B cell (primary cell): ENCODE measurements around the gene LSM10. TPM values are rescaled to one million over a fixed set of nuclear protein-coding genes. Genes with fewer than 3 reads are reported as not detected.

Experiments used
- ATAC-seq: fragments of 200-7000 bp; cut with Tn5 transposase; one replicate; pipeline ENCODE4 v1.10.0; 2021; ENCODE audit warnings: low read depth, mild to moderate bottlenecking, moderate number of reproducible peaks, moderate library complexity
- CTCF ChIA-PET: fragments of 350-600 bp; sonication (Branson Sonifier 250); formaldehyde crosslinking; loops from one replicate; lab custom pipeline; 2021; ENCODE audit warnings: antibody characterized with exemption, inconsistent platforms; lab: Charles Lee
- POLR2A ChIA-PET: fragments of 350-600 bp; sonication (Branson Sonifier 250); formaldehyde crosslinking; loops from one replicate; lab custom pipeline; 2021; ENCODE audit warnings: antibody characterized with exemption; lab: Charles Lee
- DNase-seq: peaks from one replicate; pipeline ENCODE4 v3.0.0; 2013
- H2AFZ ChIP-seq: 2 replicates; pipeline ENCODE4 v1.6.1; 2012; ENCODE audit warnings: mild to moderate bottlenecking, low read depth, low read length; ENCODE audit not compliant: insufficient read depth, poor library complexity, severe bottlenecking
- H3K27ac ChIP-seq, 2 donors: 1 replicate in 1 of 2; 2 replicates in 1 of 2; pipeline ENCODE4 v1.5.1; 2012 to 2013; ENCODE audit warnings: low read length in 2 of 2, mild to moderate bottlenecking in 2 of 2, moderate library complexity in 1 of 2
- H3K27me3 ChIP-seq, 4 experiments: fragments of 200-600 bp in 1 of 4; sonication (generic) in 1 of 4; replicated peaks in 1 of 4; 1 replicate in 2 of 4; 2 replicates in 2 of 4; pipeline versions ENCODE4 v1.6.1 to v1.7.0; 2013 to 2016; ENCODE audit warnings: low read length in 3 of 4, mild to moderate bottlenecking in 2 of 4, mixed read lengths in 1 of 4, moderate library complexity in 1 of 4; ENCODE audit not compliant: insufficient read depth in 4 of 4, control insufficient read depth in 3 of 4; ENCODE audit errors: control extremely low read depth in 1 of 4
- H3K36me3 ChIP-seq, 2 experiments: replicated peaks in 1 of 2; 1 replicate in 1 of 2; 2 replicates in 1 of 2; pipeline versions ENCODE4 v1.6.1 to v1.7.1; 2013; ENCODE audit warnings: low read length in 1 of 2; ENCODE audit not compliant: insufficient read depth in 2 of 2, control insufficient read depth in 1 of 2; ENCODE audit errors: control extremely low read depth in 1 of 2, extremely low read depth in 1 of 2
- H3K4me1 ChIP-seq, 2 donors: fragments of 200-600 bp in 1 of 2; sonication (generic) in 1 of 2; 1 replicate in 1 of 2; 2 replicates in 1 of 2; pipeline versions ENCODE4 v1.5.1 to v1.6.1; 2013 to 2017; ENCODE audit warnings: low read length in 2 of 2; ENCODE audit not compliant: control insufficient read depth in 2 of 2, insufficient read depth in 2 of 2
- H3K4me2 ChIP-seq: replicated peaks from 2 replicates; pipeline ENCODE3; 2012; ENCODE audit warnings: mild to moderate bottlenecking, low read depth, low read length; ENCODE audit not compliant: poor library complexity, severe bottlenecking
- H3K4me3 ChIP-seq, 5 experiments: fragments of 200-600 bp in 1 of 5; sonication (generic) in 1 of 5; 1 replicate in 3 of 5; 2 replicates in 2 of 5; pipeline versions ENCODE4 v1.5.1 to v1.7.0; 2011 to 2016; ENCODE audit warnings: low read length in 4 of 5, mild to moderate bottlenecking in 4 of 5, low read depth in 2 of 5, control low read depth in 1 of 5, moderate library complexity in 1 of 5; ENCODE audit not compliant: insufficient read depth in 1 of 5; ENCODE audit errors: control extremely low read depth in 1 of 5, extremely low read depth in 1 of 5
- H3K79me2 ChIP-seq: fragments of 200-600 bp; sonication (generic); one replicate; pipeline ENCODE4 v1.6.0; 2016; ENCODE audit warnings: low read length; ENCODE audit not compliant: control insufficient read depth, insufficient read depth
- H3K9ac ChIP-seq: fragments of 200-600 bp; sonication (generic); 2 replicates; pipeline ENCODE4 v1.6.1; 2017; ENCODE audit warnings: mild to moderate bottlenecking, low read length, moderate library complexity
- H3K9me3 ChIP-seq, 3 donors: one replicate each; pipeline versions ENCODE4 v1.6.1 to v1.7.1; 2013; ENCODE audit warnings: low read length in 2 of 3; ENCODE audit not compliant: control insufficient read depth in 2 of 3, insufficient read depth in 1 of 3; ENCODE audit errors: control extremely low read depth in 1 of 3
- H4K20me1 ChIP-seq: 2 replicates; pipeline ENCODE4 v1.6.0; 2012; ENCODE audit warnings: mild to moderate bottlenecking, low read length; ENCODE audit not compliant: insufficient read depth, control insufficient read depth, poor library complexity, severe bottlenecking
- H3K27ac Mint-ChIP-seq: one replicate; pipeline ENCODE4 v1.8.0; 2021; ENCODE audit warnings: mixed read lengths
- H3K27me3 Mint-ChIP-seq: one replicate; pipeline ENCODE4 v1.8.0; 2021; ENCODE audit warnings: mixed read lengths
- H3K4me1 Mint-ChIP-seq: one replicate; pipeline ENCODE4 v1.8.0; 2021; ENCODE audit warnings: mixed read lengths
- H3K4me3 Mint-ChIP-seq: one replicate; pipeline ENCODE4 v1.8.0; 2021; ENCODE audit warnings: mixed read lengths
- H3K9me3 Mint-ChIP-seq: one replicate; pipeline ENCODE4 v1.8.0; 2022; ENCODE audit warnings: mixed read lengths; ENCODE audit not compliant: insufficient read depth
- EZH2 ChIP-seq: IDR thresholded peaks from 2 replicates; pipeline ENCODE4 v1.6.1; 2012; ENCODE audit warnings: borderline replicate concordance, low read depth, mild to moderate bottlenecking, moderate library complexity, low read length; ENCODE audit not compliant: insufficient read depth, poor library complexity, severe bottlenecking
- WGBS: methylation state at CpG from one replicate; pipeline ENCODE4 v1.1.5; 2013; ENCODE audit warnings: missing lambda C conversion rate; ENCODE audit not compliant: insufficient coverage; 5-methylcytosine and 5-hydroxymethylcytosine counted together
- intact Hi-C: fragments of 100-400 bp; cut with micrococcal nuclease; formaldehyde crosslinking; loops from one replicate; pipeline ENCODE4 v1.10.0; 2022
- polyA plus RNA-seq: library from polyadenylated mRNA; depleted of rRNA; stranded (reverse); fragments of >200 nt; gene quantifications from 2 replicates; pipeline ENCODE4 v1.2.3, GENCODE V29; 2012
- total RNA-seq, 2 donors: library from RNA; stranded (reverse); fragments of 120-200 nt in 1 of 2; gene quantifications; 1 replicate in 1 of 2; 2 replicates in 1 of 2; pipeline versions ENCODE4 v1.2.3 to v1.2.4, GENCODE V29; 2013 to 2022
- TF ChIP-seq, protein P1 (sequence below): fragments of 200-600 bp; IDR thresholded peaks from one replicate; pipeline ENCODE4 v1.8.0; 2022; ENCODE audit warnings: antibody characterized with exemption, mild to moderate bottlenecking

LSM10 gene
- total and polyA plus RNA-seq, 2 donors (not counting 1 experiment from before 2014, with no cell fraction given): 73.5 to 136 TPM

DNA sequence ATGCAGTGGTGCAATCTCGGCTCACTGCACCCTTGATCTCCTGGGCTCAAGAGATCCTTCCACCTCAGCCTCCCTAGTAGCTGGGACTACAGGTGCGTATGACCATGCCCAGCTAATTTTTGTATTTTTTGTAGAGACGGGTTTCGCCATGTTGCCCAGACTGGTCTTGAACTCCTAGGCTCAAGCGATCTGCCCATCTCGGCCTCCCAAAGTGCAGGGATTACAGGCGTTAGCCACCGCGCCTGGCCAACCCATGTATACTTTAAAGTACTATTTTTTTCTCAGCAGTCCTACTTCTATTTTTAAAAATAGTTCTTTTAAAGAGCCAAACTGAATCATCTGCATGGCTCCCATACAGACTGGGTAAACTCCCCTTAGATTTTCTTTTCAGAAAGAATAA lies 15.5 kb downstream of the LSM10 start:
- H3K4me3 Mint-ChIP-seq: no peak overlapping the region
- peaks cover 76% of the 10 kb centered on the region for H3K4me1 Mint-ChIP-seq

DNA sequence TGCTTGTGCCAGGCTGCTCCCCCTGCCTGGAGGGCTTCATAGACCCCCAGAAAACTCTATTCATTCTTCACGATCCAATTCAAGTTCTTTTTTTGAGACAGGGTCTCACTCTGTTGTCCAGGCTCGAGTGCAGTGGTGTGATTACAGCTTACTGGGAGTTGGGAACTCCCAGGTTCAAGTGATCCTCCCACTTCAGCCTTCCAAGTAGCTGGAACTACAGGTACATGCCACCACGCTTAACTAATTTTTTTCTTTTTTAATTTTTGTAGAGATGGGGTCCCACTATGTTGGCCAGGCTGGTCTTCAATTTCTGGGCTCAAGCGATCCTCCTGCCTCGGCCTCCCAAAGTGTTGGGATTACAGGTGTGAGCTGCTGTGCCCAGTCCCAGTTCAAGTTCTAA lies 16.3 kb downstream of the LSM10 start:
- Mint-ChIP-seq H3K4me3 (no peak overlapping the region), H3K27me3 (no peaks in the 10 kb centered on the region), H3K4me1 (peaks cover 70% of the 10 kb centered on the region), H3K9me3 (no peaks in the 10 kb centered on the region), H3K27ac (peak overlapping the region; percentile 59)
- no peak overlapping the region for H2AFZ ChIP-seq
- H3K9ac ChIP-seq: no peak overlapping the region
- H3K27me3 ChIP-seq: no peaks in the 10 kb centered on the region
- peak overlapping the region in 1 of 2 donors; percentile 73 for H3K27ac ChIP-seq
- H3K4me3 ChIP-seq: no peak overlapping the region
- no peaks in the 10 kb centered on the region for H3K9me3 ChIP-seq
- ChIA-PET POLR2A (no interaction called here), CTCF (interaction anchor here (0.6 to 4.2 kb wide), 3 partner anchors 14 to 233 kb away, joined by 3 to 30 read pairs (median 4); no protein-coding TSS in a partner anchor)
- intact Hi-C loops: no loop called here
- TF ChIP-seq, protein P1, sequence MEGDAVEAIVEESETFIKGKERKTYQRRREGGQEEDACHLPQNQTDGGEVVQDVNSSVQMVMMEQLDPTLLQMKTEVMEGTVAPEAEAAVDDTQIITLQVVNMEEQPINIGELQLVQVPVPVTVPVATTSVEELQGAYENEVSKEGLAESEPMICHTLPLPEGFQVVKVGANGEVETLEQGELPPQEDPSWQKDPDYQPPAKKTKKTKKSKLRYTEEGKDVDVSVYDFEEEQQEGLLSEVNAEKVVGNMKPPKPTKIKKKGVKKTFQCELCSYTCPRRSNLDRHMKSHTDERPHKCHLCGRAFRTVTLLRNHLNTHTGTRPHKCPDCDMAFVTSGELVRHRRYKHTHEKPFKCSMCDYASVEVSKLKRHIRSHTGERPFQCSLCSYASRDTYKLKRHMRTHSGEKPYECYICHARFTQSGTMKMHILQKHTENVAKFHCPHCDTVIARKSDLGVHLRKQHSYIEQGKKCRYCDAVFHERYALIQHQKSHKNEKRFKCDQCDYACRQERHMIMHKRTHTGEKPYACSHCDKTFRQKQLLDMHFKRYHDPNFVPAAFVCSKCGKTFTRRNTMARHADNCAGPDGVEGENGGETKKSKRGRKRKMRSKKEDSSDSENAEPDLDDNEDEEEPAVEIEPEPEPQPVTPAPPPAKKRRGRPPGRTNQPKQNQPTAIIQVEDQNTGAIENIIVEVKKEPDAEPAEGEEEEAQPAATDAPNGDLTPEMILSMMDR: no peak
- TF ChIP-seq EZH2: no peak
- peaks cover 93% of the 10 kb centered on the region for H3K79me2 ChIP-seq
- peaks cover 0 to 16% of the 10 kb centered on the region in 2 experiments for H3K36me3 ChIP-seq
- DNase-seq (no peak), ATAC-seq (no peak)
- H4K20me1 ChIP-seq: peaks cover 57% of the 10 kb centered on the region
- H3K4me2 ChIP-seq: no peak overlapping the region
- peaks cover 45 to 68% of the 10 kb centered on the region in 2 donors for H3K4me1 ChIP-seq
- WGBS: 100% methylated on average over 2 of the region's 5 CpGs

More for the DNA sequence above, 15.5 kb downstream of the LSM10 start:
- DNase-seq (no peak), ATAC-seq (no peak)
- CTCF ChIA-PET: interaction anchor here (0.9 to 4.2 kb wide), 5 partner anchors 15 to 96 kb away, joined by 3 to 30 read pairs (median 3); no protein-coding TSS in a partner anchor
- Histone ChIP-seq H3K27ac (peak overlapping the region in 1 of 2 donors; percentile 14), H3K9ac (no peak overlapping the region), H3K36me3 (peaks cover 0 to 13% of the 10 kb centered on the region in 2 experiments), H4K20me1 (peaks cover 57% of the 10 kb centered on the region), H3K4me3 (no peak overlapping the region), H3K79me2 (peaks cover 91% of the 10 kb centered on the region), H2AFZ (no peak overlapping the region), H3K4me1 (peaks cover 52 to 69% of the 10 kb centered on the region in 2 donors), H3K9me3 (no peaks in the 10 kb centered on the region), H3K27me3 (no peaks in the 10 kb centered on the region), H3K4me2 (no peak overlapping the region)
- H3K9me3 Mint-ChIP-seq: no peaks in the 10 kb centered on the region
- peak overlapping the region; percentile 80 for H3K27ac Mint-ChIP-seq
- TF ChIP-seq EZH2: no peak
- TF ChIP-seq, protein P1: no peak
- POLR2A ChIA-PET: interaction anchor here (1.1 kb wide), 1 partner anchor 16 kb away, joined by 3 read pairs; no protein-coding TSS in a partner anchor
- 98% methylated on average over 6 of the region's 9 CpGs for WGBS
- intact Hi-C loops: no loop called here
- H3K27me3 Mint-ChIP-seq: no peaks in the 10 kb centered on the region
